A673 (cell line): ENCODE results near the gene HOATZ. TPM values are rescaled to one million over a fixed set of nuclear protein-coding genes. Genes with fewer than 3 reads are reported as not detected.
A peak's percentile ranks its signal among the peaks of the same experiment; 100 is the strongest.

Experiments
- BruUV-seq: library from RNA; stranded (reverse); fragments of 400-500 nt; replicated peaks from 2 replicates; lab custom pipeline; 2021; lab: Mats Ljungman, UMichigan
- CTCF ChIA-PET: fragments of 300-600 bp; sonication (Branson Sonifier 250); formaldehyde crosslinking; loops from one replicate; lab custom pipeline; 2022; ENCODE audit warnings: antibody characterized with exemption; lab: Charles Lee
- POLR2A ChIA-PET: fragments of 300-600 bp; sonication (Branson Sonifier 250); formaldehyde crosslinking; loops from one replicate; lab custom pipeline; 2022; ENCODE audit warnings: antibody characterized with exemption; ENCODE audit not compliant: low non-redundant PET; lab: Charles Lee
- DNase-seq: peaks from one replicate; pipeline ENCODE4 v3.0.0-alpha.2; 2015; ENCODE audit warnings: low spot score
- H3K27ac ChIP-seq: fragments of 200-600 bp; sonication (generic); 2 replicates; pipeline ENCODE4 v1.5.1; 2016; ENCODE audit warnings: mixed run types, low read depth, mild to moderate bottlenecking, mixed read lengths, antibody characterized with exemption, low read length; ENCODE audit not compliant: poor library complexity, severe bottlenecking
- H3K27me3 ChIP-seq: fragments of 200-600 bp; sonication (generic); replicated peaks from 2 replicates; pipeline ENCODE4 v1.6.1; 2017; ENCODE audit warnings: mixed run types, low read depth, mild to moderate bottlenecking, mixed read lengths, antibody characterized with exemption, low read length; ENCODE audit not compliant: insufficient read depth, poor library complexity
- H3K36me3 ChIP-seq: fragments of 200-600 bp; sonication (generic); 2 replicates; pipeline ENCODE4 v1.6.1; 2016; ENCODE audit warnings: mixed run types, mild to moderate bottlenecking, mixed read lengths, antibody characterized with exemption, low read length; ENCODE audit not compliant: insufficient read depth, poor library complexity, severe bottlenecking
- H3K4me1 ChIP-seq: fragments of 200-600 bp; sonication (generic); 2 replicates; pipeline ENCODE4 v1.6.1; 2017; ENCODE audit warnings: mixed run types, mild to moderate bottlenecking, mixed read lengths, antibody characterized with exemption, low read length; ENCODE audit not compliant: insufficient read depth, poor library complexity, severe bottlenecking
- H3K4me3 ChIP-seq: fragments of 200-600 bp; sonication (generic); 2 replicates; pipeline ENCODE4 v1.5.1; 2016; ENCODE audit warnings: low read depth, mixed run types, mild to moderate bottlenecking, mixed read lengths, low read length; ENCODE audit not compliant: poor library complexity, severe bottlenecking
- H3K9me3 ChIP-seq: fragments of 200-600 bp; sonication (generic); 2 replicates; pipeline ENCODE4 v1.6.1; 2016; ENCODE audit warnings: mixed run types, low read depth, mild to moderate bottlenecking, mixed read lengths, antibody characterized with exemption, low read length; ENCODE audit not compliant: poor library complexity, severe bottlenecking
- EZH2 ChIP-seq: fragments of 200-600 bp; sonication (generic); IDR thresholded peaks from 2 replicates; pipeline ENCODE4 v1.6.1; 2017; ENCODE audit warnings: borderline replicate concordance, low read depth, mild to moderate bottlenecking, mixed read lengths, antibody characterized with exemption, low read length; ENCODE audit not compliant: poor library complexity, severe bottlenecking
- intact Hi-C: fragments of 100-400 bp; cut with micrococcal nuclease; formaldehyde crosslinking; loops from one replicate; pipeline ENCODE4 v1.10.0; 2022; ENCODE audit not compliant: unreplicated experiment
- total RNA-seq: library from RNA; stranded (reverse); gene quantifications from 2 replicates; pipeline ENCODE4 v1.2.3, GENCODE V29; 2021
- TF ChIP-seq, protein P1 (sequence below): fragments of 300-800, 200-600 bp; sonication (generic); conservative IDR thresholded peaks from 2 replicates; pipeline ENCODE4 v1.5.1; 2017; ENCODE audit warnings: low read depth, mild to moderate bottlenecking, antibody characterized with exemption, low read length, moderate library complexity, mixed read lengths

The HOATZ gene
- total RNA-seq, 1 experiment from 2014 or later, result 0.58 TPM

GRCh38 chr11:111520560-111520959 lies 6.0 kb downstream of the HOATZ start:
- no peak overlapping the region for H3K27ac ChIP-seq

GRCh38 chr11:111521135-111521534 lies 6.6 kb downstream of the HOATZ start:
- Histone ChIP-seq H3K4me3 (no peak overlapping the region), H3K9me3 (no peaks in the 10 kb centered on the region), H3K36me3 (no peaks in the 10 kb centered on the region), H3K4me1 (peaks cover 16% of the 10 kb centered on the region), H3K27ac (no peak overlapping the region), H3K27me3 (no peaks in the 10 kb centered on the region)
- no peak for DNase-seq
- TF ChIP-seq, protein P1, sequence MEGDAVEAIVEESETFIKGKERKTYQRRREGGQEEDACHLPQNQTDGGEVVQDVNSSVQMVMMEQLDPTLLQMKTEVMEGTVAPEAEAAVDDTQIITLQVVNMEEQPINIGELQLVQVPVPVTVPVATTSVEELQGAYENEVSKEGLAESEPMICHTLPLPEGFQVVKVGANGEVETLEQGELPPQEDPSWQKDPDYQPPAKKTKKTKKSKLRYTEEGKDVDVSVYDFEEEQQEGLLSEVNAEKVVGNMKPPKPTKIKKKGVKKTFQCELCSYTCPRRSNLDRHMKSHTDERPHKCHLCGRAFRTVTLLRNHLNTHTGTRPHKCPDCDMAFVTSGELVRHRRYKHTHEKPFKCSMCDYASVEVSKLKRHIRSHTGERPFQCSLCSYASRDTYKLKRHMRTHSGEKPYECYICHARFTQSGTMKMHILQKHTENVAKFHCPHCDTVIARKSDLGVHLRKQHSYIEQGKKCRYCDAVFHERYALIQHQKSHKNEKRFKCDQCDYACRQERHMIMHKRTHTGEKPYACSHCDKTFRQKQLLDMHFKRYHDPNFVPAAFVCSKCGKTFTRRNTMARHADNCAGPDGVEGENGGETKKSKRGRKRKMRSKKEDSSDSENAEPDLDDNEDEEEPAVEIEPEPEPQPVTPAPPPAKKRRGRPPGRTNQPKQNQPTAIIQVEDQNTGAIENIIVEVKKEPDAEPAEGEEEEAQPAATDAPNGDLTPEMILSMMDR, result no peak
- no peak for TF ChIP-seq EZH2
- CTCF ChIA-PET, result no interaction called here
- BruUV-seq, result no TSS peak
- intact Hi-C loops, result no loop called here
- POLR2A ChIA-PET, result no interaction called here

More at GRCh38 chr11:111520560-111520959, 6.0 kb downstream of the HOATZ start:
- H3K36me3 ChIP-seq, result no peaks in the 10 kb centered on the region
- TF ChIP-seq, protein P1, result no peak
- no peak for TF ChIP-seq EZH2
- DNase-seq, result peak; percentile 47
- ChIA-PET POLR2A (no interaction called here), CTCF (no interaction called here)
- no peaks in the 10 kb centered on the region for H3K9me3 ChIP-seq
- intact Hi-C loops, result no loop called here
- no peaks in the 10 kb centered on the region for H3K27me3 ChIP-seq
- peaks cover 18% of the 10 kb centered on the region for H3K4me1 ChIP-seq
- no peak overlapping the region for H3K4me3 ChIP-seq
- BruUV-seq, result no TSS peak

GRCh38 chr11:111522426-111522825 lies 7.8 kb downstream of the HOATZ start:
- no peaks in the 10 kb centered on the region for H3K27me3 ChIP-seq
- no peak for DNase-seq
- TF ChIP-seq, protein P1, result no peak
- no peak for TF ChIP-seq EZH2
- no peak overlapping the region for H3K4me3 ChIP-seq
- intact Hi-C loops, result no loop called here
- no peak overlapping the region for H3K27ac ChIP-seq
- no peaks in the 10 kb centered on the region for H3K36me3 ChIP-seq
- H3K9me3 ChIP-seq, result no peaks in the 10 kb centered on the region
- ChIA-PET POLR2A (no interaction called here), CTCF (no interaction called here)
- no TSS peak for BruUV-seq
- H3K4me1 ChIP-seq, result peaks cover 16% of the 10 kb centered on the region
